HepG2 (cell line): Measurements from ENCODE around the gene ACADVL. TPM values are rescaled to one million over a fixed set of nuclear protein-coding genes. Genes with fewer than 3 reads are reported as not detected.
A peak's percentile ranks its signal among the peaks of the same experiment; 100 is the strongest.

ENCODE experiments used
- ADNP ChIP-seq: sonication (generic); formaldehyde crosslinking; IDR thresholded peaks from 2 replicates; pipeline ENCODE4 v1.4.0; 2020; ENCODE audit warnings: missing genetic modification reagents
- AGO2 ChIP-seq: fragments of 200-400 bp; formaldehyde crosslinking; optimal IDR thresholded peaks from 2 replicates; pipeline ENCODE3; 2017; ENCODE audit warnings: mild to moderate bottlenecking, low read depth, low read length, moderate library complexity
- ASH2L ChIP-seq: fragments of 300-600, 200-600 bp; sonication (generic); IDR thresholded peaks from 2 replicates; pipeline ENCODE4 v1.7.0; 2017; ENCODE audit warnings: low read depth, mild to moderate bottlenecking, moderate library complexity, mixed read lengths, low read length; ENCODE audit not compliant: insufficient read length
- ATAD3A ChIP-seq: sonication (generic); formaldehyde crosslinking; IDR thresholded peaks from 2 replicates; pipeline ENCODE4 v1.4.0; 2020; ENCODE audit warnings: missing genetic modification reagents
- CCAR2 ChIP-seq: fragments of 200-400 bp; formaldehyde crosslinking; optimal IDR thresholded peaks from 2 replicates; pipeline ENCODE3; 2018; ENCODE audit warnings: low read depth, mild to moderate bottlenecking, low read length, moderate library complexity
- FOXJ3 ChIP-seq: sonication (generic); formaldehyde crosslinking; IDR thresholded peaks from 2 replicates; pipeline ENCODE4 v1.4.0; 2020; ENCODE audit warnings: missing genetic modification reagents, mild to moderate bottlenecking, borderline replicate concordance
- FOXM1 ChIP-seq: sonication (generic); formaldehyde crosslinking; IDR thresholded peaks from 2 replicates; pipeline ENCODE4 v1.5.0; 2020; ENCODE audit warnings: missing genetic modification reagents
- HNF4A ChIP-seq: sonication (generic); formaldehyde crosslinking; IDR thresholded peaks from 2 replicates; pipeline ENCODE4 v1.4.0; 2020; ENCODE audit warnings: missing genetic modification reagents
- IKZF4 ChIP-seq: sonication (generic); formaldehyde crosslinking; IDR thresholded peaks from 2 replicates; pipeline ENCODE4 v1.5.1; 2020; ENCODE audit warnings: borderline replicate concordance, mild to moderate bottlenecking, low read depth, missing genetic modification reagents; ENCODE audit errors: not compliant biosample characterization
- MEIS2 ChIP-seq: sonication (generic); formaldehyde crosslinking; IDR thresholded peaks from 2 replicates; pipeline ENCODE4 v1.9.0; 2021; ENCODE audit warnings: mild to moderate bottlenecking, missing genetic modification reagents
- NFRKB ChIP-seq: fragments of 450-650 bp; IDR thresholded peaks from 2 replicates; pipeline ENCODE4 v1.6.1; 2017
- RFX1 ChIP-seq: fragments of 450-650 bp; IDR thresholded peaks from 2 replicates; pipeline ENCODE4 v1.6.1; 2017
- SIX4 ChIP-seq: sonication (generic); formaldehyde crosslinking; IDR thresholded peaks from 2 replicates; pipeline ENCODE4 v1.4.0; 2020; ENCODE audit warnings: missing genetic modification reagents
- TBL1XR1 ChIP-seq: fragments of 150-350 bp; IDR thresholded peaks from 2 replicates; pipeline ENCODE4 v1.6.1; 2014; ENCODE audit warnings: borderline replicate concordance, low read length; ENCODE audit not compliant: partially characterized antibody
- XBP1 ChIP-seq: sonication (generic); formaldehyde crosslinking; IDR thresholded peaks from 2 replicates; pipeline ENCODE4 v1.5.0; 2020; ENCODE audit warnings: missing genetic modification reagents
- ZFAT ChIP-seq: sonication (generic); formaldehyde crosslinking; conservative IDR thresholded peaks from 2 replicates; pipeline ENCODE4 v1.8.1; 2023; ENCODE audit warnings: missing genetic modification reagents, inconsistent platforms
- ZFP90 ChIP-seq: sonication (generic); formaldehyde crosslinking; IDR thresholded peaks from 2 replicates; pipeline ENCODE4 v1.8.0; 2022; ENCODE audit warnings: missing genetic modification reagents, mild to moderate bottlenecking, inconsistent platforms, borderline replicate concordance
- ZMYM2 ChIP-seq: sonication (generic); formaldehyde crosslinking; IDR thresholded peaks from 2 replicates; pipeline ENCODE4 v1.8.0; 2022; ENCODE audit warnings: mild to moderate bottlenecking, missing genetic modification reagents
- ZNF343 ChIP-seq: sonication (generic); formaldehyde crosslinking; IDR thresholded peaks from 2 replicates; pipeline ENCODE4 v1.4.0; 2020; ENCODE audit warnings: mild to moderate bottlenecking, missing genetic modification reagents
- ZNF546 ChIP-seq: sonication (generic); formaldehyde crosslinking; conservative IDR thresholded peaks from 2 replicates; pipeline ENCODE4 v1.8.1; 2023; ENCODE audit warnings: mild to moderate bottlenecking, missing genetic modification reagents
- ZNF569 ChIP-seq: sonication (generic); formaldehyde crosslinking; IDR thresholded peaks from 2 replicates; pipeline ENCODE4 v1.5.0; 2020; ENCODE audit warnings: mild to moderate bottlenecking, missing genetic modification reagents, moderate library complexity, borderline replicate concordance
- ZNF605 ChIP-seq: sonication (generic); formaldehyde crosslinking; IDR thresholded peaks from 2 replicates; pipeline ENCODE4 v1.8.0; 2022; ENCODE audit warnings: mild to moderate bottlenecking, missing genetic modification reagents
- ZSCAN31 ChIP-seq: sonication (generic); formaldehyde crosslinking; IDR thresholded peaks from 2 replicates; pipeline ENCODE4 v1.5.0; 2020; ENCODE audit warnings: low read depth, mild to moderate bottlenecking, missing genetic modification reagents
- polyA plus RNA-seq, 8 experiments: library from polyadenylated mRNA; depleted of rRNA in 3 of 8; stranded (reverse) in 7 of 8; unstranded in 1 of 8; fragments of >200 nt; fragmentation: Illumina TruSeq in 4 of 8; extraction: Trizol in 4 of 8; gene quantifications; 2 replicates each; pipeline versions ENCODE4 v1.2.1 to v1.2.3, GENCODE V29; 2011 to 2016; ENCODE audit warnings: low read depth in 4 of 8, missing spikeins in 1 of 8, mixed read lengths in 1 of 8; ENCODE audit not compliant: insufficient read depth in 1 of 8
- total RNA-seq, 5 experiments: library from RNA; depleted of rRNA; stranded (reverse); fragments of >200 nt; fragmentation: Illumina TruSeq; extraction: Trizol; gene quantifications; 2 replicates each; pipeline ENCODE4 v1.2.3, GENCODE V29; 2016; ENCODE audit warnings: low read depth in 1 of 5
- TF ChIP-seq, protein P1 (sequence below): IDR thresholded peaks from 2 replicates; pipeline ENCODE4 v1.6.1; 2016; ENCODE audit warnings: missing genetic modification reagents, missing compliant biosample characterization
- TF ChIP-seq, protein P2 (sequence below): sonication (generic); formaldehyde crosslinking; conservative IDR thresholded peaks from 2 replicates; pipeline ENCODE4 v1.4.0; 2020; ENCODE audit warnings: missing genetic modification reagents
- TF ChIP-seq, protein P3 (sequence below): sonication (generic); formaldehyde crosslinking; IDR thresholded peaks from 2 replicates; pipeline ENCODE4 v1.8.1; 2022; ENCODE audit warnings: low read depth, mild to moderate bottlenecking, missing genetic modification reagents
- TF ChIP-seq, protein P4 (sequence below): IDR thresholded peaks from 2 replicates; pipeline ENCODE4 v1.6.1; 2018; ENCODE audit warnings: missing genetic modification reagents

ACADVL gene
- total and polyA plus RNA-seq, 2 of the 13 experiments (the other 11 are each of a cell fraction or from before 2014, with no cell fraction given): 219 to 412 TPM

DNA sequence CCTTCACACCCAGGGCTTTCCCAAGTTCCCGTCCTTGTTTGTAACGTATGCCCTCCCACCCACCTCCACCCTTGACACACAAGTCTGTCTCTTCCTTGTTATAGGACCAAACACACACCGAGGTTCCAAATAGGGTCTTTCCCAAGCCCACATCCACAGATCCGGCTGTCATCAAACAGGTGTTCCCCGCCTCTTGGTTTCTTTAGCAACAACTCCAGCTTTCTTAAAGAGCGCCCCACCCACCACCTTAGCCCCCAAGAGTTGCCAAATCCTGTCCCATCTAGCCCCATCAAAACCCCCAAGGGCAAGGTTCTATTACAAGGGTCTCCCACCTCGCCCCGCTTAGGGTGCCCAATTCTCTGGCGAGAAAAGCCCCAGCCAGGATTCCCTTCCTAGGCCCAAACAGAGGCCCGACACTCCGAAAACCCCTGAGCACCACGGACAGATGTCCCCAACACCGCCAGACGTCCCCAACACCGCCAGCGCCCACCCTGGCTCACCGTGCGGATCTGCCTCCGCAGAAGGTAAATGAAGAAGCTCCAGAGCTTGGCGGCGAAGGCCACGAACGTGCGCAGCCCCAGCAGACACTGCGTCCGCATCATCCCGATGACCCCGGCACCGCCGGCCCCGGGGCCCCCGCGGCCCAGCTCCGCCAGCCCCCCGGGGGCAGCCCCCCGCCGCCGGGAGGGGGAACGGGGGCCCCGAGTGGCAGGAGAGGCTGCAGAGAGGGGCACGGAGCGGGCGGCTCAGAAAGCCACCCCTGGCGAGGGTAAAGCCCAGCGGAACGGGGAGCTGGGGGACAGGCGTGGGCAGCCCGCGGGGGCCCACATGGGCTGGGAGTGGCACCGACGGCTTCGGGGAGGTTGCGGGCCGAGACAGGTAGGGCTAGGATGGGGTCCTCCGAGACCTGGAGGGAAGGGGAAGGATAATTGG is 31.2 kb downstream of the ACADVL start (continued):
- TF ChIP-seq ZNF569 (CRISPR knock-in tag) (no peak), TBL1XR1 (no peak), ZNF343 (CRISPR knock-in tag) (no peak; the same call in 1 of the 2 replicates), SIX4 (CRISPR knock-in tag) (no peak), MEIS2 (CRISPR knock-in tag) (peak; percentile 33; the same call in 1 of the 2 replicates), FOXJ3 (CRISPR knock-in tag) (no peak), ZNF546 (CRISPR knock-in tag) (no peak), FOXM1 (CRISPR knock-in tag) (no peak), AGO2 (peak; percentile 67), ASH2L (no peak), RFX1 (no peak), ZMYM2 (no peak), ADNP (no peak), ZFP90 (CRISPR knock-in tag) (no peak), NFRKB (no peak), HNF4A (CRISPR knock-in tag) (no peak), ZSCAN31 (no peak), ZNF605 (CRISPR knock-in tag) (no peak), CCAR2 (no peak), ATAD3A (CRISPR knock-in tag) (no peak), ZFAT (CRISPR knock-in tag) (no peak), XBP1 (CRISPR knock-in tag) (no peak), IKZF4 (CRISPR knock-in tag) (no peak)
- TF ChIP-seq, protein P1, sequence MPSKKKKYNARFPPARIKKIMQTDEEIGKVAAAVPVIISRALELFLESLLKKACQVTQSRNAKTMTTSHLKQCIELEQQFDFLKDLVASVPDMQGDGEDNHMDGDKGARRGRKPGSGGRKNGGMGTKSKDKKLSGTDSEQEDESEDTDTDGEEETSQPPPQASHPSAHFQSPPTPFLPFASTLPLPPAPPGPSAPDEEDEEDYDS (CRISPR knock-in tag): no peak
- TF ChIP-seq, protein P2, sequence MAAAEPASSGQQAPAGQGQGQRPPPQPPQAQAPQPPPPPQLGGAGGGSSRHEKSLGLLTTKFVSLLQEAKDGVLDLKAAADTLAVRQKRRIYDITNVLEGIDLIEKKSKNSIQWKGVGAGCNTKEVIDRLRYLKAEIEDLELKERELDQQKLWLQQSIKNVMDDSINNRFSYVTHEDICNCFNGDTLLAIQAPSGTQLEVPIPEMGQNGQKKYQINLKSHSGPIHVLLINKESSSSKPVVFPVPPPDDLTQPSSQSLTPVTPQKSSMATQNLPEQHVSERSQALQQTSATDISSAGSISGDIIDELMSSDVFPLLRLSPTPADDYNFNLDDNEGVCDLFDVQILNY (CRISPR knock-in tag): no peak
- TF ChIP-seq, protein P3, sequence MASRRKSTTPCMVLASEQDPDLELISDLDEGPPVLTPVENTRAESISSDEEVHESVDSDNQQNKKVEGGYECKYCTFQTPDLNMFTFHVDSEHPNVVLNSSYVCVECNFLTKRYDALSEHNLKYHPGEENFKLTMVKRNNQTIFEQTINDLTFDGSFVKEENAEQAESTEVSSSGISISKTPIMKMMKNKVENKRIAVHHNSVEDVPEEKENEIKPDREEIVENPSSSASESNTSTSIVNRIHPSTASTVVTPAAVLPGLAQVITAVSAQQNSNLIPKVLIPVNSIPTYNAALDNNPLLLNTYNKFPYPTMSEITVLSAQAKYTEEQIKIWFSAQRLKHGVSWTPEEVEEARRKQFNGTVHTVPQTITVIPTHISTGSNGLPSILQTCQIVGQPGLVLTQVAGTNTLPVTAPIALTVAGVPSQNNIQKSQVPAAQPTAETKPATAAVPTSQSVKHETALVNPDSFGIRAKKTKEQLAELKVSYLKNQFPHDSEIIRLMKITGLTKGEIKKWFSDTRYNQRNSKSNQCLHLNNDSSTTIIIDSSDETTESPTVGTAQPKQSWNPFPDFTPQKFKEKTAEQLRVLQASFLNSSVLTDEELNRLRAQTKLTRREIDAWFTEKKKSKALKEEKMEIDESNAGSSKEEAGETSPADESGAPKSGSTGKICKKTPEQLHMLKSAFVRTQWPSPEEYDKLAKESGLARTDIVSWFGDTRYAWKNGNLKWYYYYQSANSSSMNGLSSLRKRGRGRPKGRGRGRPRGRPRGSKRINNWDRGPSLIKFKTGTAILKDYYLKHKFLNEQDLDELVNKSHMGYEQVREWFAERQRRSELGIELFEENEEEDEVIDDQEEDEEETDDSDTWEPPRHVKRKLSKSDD (CRISPR knock-in tag): no peak
- TF ChIP-seq, protein P4, sequence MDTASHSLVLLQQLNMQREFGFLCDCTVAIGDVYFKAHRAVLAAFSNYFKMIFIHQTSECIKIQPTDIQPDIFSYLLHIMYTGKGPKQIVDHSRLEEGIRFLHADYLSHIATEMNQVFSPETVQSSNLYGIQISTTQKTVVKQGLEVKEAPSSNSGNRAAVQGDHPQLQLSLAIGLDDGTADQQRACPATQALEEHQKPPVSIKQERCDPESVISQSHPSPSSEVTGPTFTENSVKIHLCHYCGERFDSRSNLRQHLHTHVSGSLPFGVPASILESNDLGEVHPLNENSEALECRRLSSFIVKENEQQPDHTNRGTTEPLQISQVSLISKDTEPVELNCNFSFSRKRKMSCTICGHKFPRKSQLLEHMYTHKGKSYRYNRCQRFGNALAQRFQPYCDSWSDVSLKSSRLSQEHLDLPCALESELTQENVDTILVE: no peak
